Upper lobe of left lung (tissue), 6 donors: ENCODE measurements around the gene STIP1. TPM values are rescaled to one million over a fixed set of nuclear protein-coding genes. Genes with fewer than 3 reads are reported as not detected.
A peak's percentile ranks its signal among the peaks of the same experiment; 100 is the strongest.

Experiments
- ATAC-seq, 2 donors: fragments of 200-7000 bp; cut with Tn5 transposase; one replicate each; pipeline ENCODE4 v1.9.1; 2022; ENCODE audit warnings: mild to moderate bottlenecking in 2 of 2, moderate library complexity in 2 of 2; ENCODE audit not compliant: low FRiP score in 2 of 2
- DNase-seq, 2 donors: peaks; one replicate each; pipeline ENCODE4 v3.0.0-alpha.2; 2019 to 2020
- H3K27ac ChIP-seq, 4 donors: fragments of 200-600 bp; sonication (generic); one replicate each; pipeline ENCODE4 v1.5.1; 2016 to 2019
- H3K27me3 ChIP-seq, 4 donors: fragments of 200-600 bp; sonication (generic); one replicate each; pipeline ENCODE4 v1.5.1; 2017 to 2019
- H3K36me3 ChIP-seq, 4 donors: fragments of 200-600 bp; sonication (generic); one replicate each; pipeline ENCODE4 v1.5.1; 2016 to 2019
- H3K4me1 ChIP-seq, 4 donors: fragments of 200-600 bp; sonication (generic); one replicate each; pipeline ENCODE4 v1.5.1; 2018 to 2019
- H3K4me3 ChIP-seq, 4 donors: fragments of 200-600 bp; sonication (generic); one replicate each; pipeline ENCODE4 v1.5.1; 2017 to 2019; ENCODE audit warnings: mild to moderate bottlenecking in 2 of 4, moderate library complexity in 1 of 4
- H3K9me3 ChIP-seq, 4 donors: fragments of 200-600 bp; sonication (generic); one replicate each; pipeline ENCODE4 v1.5.1; 2018 to 2019
- EP300 ChIP-seq, 4 donors: sonication (generic); formaldehyde crosslinking; IDR thresholded peaks; one replicate each; pipeline ENCODE4 v1.5.1; 2017; ENCODE audit warnings: antibody characterized with exemption in 4 of 4, control low read depth in 2 of 4
- POLR2A ChIP-seq, 4 donors: fragments of 450-650 bp; IDR thresholded peaks; one replicate each; pipeline ENCODE4 v1.5.1; 2016 to 2017; ENCODE audit warnings: antibody characterized with exemption in 4 of 4, mild to moderate bottlenecking in 2 of 4
- POLR2AphosphoS5 ChIP-seq, 2 donors: sonication (generic); formaldehyde crosslinking; IDR thresholded peaks; one replicate each; pipeline ENCODE4 v1.5.1; 2017; ENCODE audit warnings: antibody characterized with exemption in 2 of 2
- WGBS, 2 donors: methylation state at CpG; one replicate each; pipeline ENCODE4 v1.1.5; 2017 to 2018; 5-methylcytosine and 5-hydroxymethylcytosine counted together
- total RNA-seq, 6 donors: library from RNA; depleted of rRNA in 4 of 6; stranded (reverse); fragments of >200 nt in 4 of 6; gene quantifications; one replicate each; pipeline versions ENCODE4 v1.1.0 to v1.2.1, GENCODE V29; 2016 to 2021
- TF ChIP-seq, protein P1 (sequence below), 6 experiments: fragments of 450-650 bp in 4 of 6; fragments of 200-600 bp in 2 of 6; sonication (generic) in 2 of 6; IDR thresholded peaks; one replicate each; pipeline ENCODE4 v1.5.1; 2016 to 2019; ENCODE audit warnings: antibody characterized with exemption in 6 of 6
- donor health status: DM: no; HTN: no; CAD: no; lungs with moderate emphysema.
- donor health status: DM: no; HTN: yes; CAD: no; lungs with severe emphysema.

The STIP1 gene
- total RNA-seq, 6 donors from 2014 or later, result 37.8 to 132 (median 82.6) TPM

DNA sequence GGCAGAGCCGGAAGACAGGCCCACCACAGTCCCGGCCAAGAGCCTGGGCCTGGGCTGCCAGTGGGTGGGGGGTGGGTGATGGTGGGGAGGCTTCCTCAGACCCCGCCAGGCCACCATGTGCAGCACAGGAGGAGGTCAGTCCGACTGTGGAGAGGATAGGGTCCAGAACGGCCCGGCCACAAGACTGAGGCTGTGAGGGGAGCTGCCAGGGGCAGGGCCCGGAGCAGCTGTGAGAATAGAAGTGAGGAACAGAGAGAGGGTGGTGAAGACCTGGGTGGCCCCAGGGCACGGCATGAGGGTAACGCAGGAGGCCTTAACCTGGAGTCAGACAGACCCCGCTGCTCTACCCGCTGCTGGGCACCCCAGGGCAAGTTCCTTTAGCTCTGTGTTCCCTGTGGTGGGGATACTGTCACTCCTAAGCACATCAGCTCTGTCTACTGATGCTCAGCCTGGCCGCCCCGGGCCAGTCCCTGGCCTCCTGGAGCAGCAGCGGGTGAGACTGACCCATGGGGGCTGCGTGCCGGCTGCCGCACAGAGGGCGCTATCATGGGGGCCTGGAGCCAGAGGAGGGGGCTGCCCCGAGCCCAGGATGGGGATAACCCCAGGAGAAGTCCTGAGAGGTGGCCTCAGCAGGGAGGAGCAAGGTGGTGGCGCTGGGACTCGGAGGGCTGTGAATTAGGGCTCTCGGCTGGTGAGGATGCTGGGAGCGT lies 22.3 kb downstream of the STIP1 start:
- DNase-seq, result peak in 1 of 2 donors; percentile 82
- TF ChIP-seq EP300 (IDR thresholded peaks at IDR 0.05), result no peak
- Histone ChIP-seq H3K27ac (peak overlapping the region; percentile 86 to 94 (median 90)), H3K36me3 (peaks cover 4 to 38% (median 29%) of the 10 kb centered on the region in 4 donors), H3K4me1 (peaks cover 24 to 47% (median 36%) of the 10 kb centered on the region in 4 donors), H3K27me3 (no peaks in the 10 kb centered on the region), H3K4me3 (peak overlapping the region in 3 of 4 donors; percentile 47 to 62 (median 54)), H3K9me3 (no peaks in the 10 kb centered on the region)
- WGBS, 2 donors, result 74 to 80% methylated on average over 4 to 23 of the region's 23 CpGs
- ATAC-seq, result no peak

DNA sequence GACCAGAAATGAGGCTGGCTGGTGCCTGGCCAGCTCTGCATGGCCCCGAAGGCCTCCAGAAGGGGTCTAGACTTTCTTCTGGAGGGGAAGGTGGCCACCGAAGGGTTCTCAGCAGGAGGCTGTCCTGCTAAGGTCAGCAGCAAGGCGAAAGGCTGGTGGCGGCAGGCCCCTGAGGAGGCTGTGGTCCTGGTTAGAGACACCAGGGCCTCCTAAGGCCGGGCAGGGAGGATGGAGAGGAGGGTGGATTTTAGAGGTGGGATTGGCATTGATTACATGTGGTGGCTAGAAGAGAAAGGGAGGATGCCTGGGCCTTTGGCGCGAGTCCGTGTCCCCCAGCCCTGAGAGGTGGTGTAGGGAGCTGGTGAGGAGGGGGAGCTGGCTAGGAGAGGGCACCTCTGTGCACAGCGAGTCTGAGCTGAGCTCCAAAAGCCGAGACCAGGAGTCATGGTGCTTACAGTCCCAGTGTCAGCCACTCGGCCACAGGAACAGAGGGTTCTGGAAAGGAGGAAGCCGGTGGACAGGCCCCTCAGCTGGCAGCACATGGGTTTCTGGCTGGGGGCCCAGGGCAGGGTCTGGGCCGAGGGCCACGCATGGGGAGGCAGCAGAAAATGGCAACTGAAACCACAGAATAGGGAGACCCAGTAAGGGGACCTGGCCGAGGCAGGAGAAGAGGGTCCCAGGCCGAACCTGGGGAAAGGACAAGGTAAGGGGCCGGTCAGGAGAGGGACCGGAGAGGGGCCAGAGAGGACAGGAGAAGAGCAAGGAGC lies 23.0 kb downstream of the STIP1 start:
- Histone ChIP-seq H3K27me3 (no peaks in the 10 kb centered on the region), H3K4me3 (peak overlapping the region in 1 of 4 donors; percentile 62), H3K36me3 (peaks cover 0 to 31% (median 22%) of the 10 kb centered on the region in 4 donors), H3K4me1 (peaks cover 24 to 46% (median 36%) of the 10 kb centered on the region in 4 donors), H3K9me3 (no peaks in the 10 kb centered on the region), H3K27ac (peak overlapping the region; percentile 86 to 94 (median 90))
- WGBS, 2 donors, result 84 to 86% methylated on average over 16 to 18 of the region's 18 CpGs
- ATAC-seq, result no peak
- DNase-seq, result peak in 1 of 2 donors; percentile 59
- TF ChIP-seq POLR2A (IDR thresholded peaks at IDR 0.05), result no peak
- TF ChIP-seq POLR2AphosphoS5 (IDR thresholded peaks at IDR 0.05), result no peak
- TF ChIP-seq, protein P1, sequence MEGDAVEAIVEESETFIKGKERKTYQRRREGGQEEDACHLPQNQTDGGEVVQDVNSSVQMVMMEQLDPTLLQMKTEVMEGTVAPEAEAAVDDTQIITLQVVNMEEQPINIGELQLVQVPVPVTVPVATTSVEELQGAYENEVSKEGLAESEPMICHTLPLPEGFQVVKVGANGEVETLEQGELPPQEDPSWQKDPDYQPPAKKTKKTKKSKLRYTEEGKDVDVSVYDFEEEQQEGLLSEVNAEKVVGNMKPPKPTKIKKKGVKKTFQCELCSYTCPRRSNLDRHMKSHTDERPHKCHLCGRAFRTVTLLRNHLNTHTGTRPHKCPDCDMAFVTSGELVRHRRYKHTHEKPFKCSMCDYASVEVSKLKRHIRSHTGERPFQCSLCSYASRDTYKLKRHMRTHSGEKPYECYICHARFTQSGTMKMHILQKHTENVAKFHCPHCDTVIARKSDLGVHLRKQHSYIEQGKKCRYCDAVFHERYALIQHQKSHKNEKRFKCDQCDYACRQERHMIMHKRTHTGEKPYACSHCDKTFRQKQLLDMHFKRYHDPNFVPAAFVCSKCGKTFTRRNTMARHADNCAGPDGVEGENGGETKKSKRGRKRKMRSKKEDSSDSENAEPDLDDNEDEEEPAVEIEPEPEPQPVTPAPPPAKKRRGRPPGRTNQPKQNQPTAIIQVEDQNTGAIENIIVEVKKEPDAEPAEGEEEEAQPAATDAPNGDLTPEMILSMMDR (IDR thresholded peaks at IDR 0.05), result no peak
- TF ChIP-seq EP300 (IDR thresholded peaks at IDR 0.05), result no peak

DNA sequence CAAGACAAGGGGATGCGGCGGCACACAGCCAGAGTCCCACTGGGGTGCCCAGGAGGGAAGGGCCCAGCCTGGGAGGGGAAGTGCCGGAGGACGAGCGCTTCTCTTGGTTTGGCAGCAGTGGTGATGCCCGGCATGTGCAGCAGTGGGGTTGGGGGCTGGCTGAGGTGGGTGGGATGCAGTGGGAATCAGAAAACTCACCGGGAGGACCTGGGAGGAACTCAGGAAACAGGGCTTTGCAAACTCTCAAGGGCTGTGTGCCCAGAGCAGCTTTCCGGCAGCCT lies 23.5 kb downstream of the STIP1 start:
- H3K27ac ChIP-seq, result peak overlapping the region in 1 of 4 donors; percentile 86
- H3K27me3 ChIP-seq, result no peaks in the 10 kb centered on the region
- no peak overlapping the region for H3K4me3 ChIP-seq
- DNase-seq, result no peak
- no peak for TF ChIP-seq POLR2A (IDR thresholded peaks at IDR 0.05)
- TF ChIP-seq, protein P1 (IDR thresholded peaks at IDR 0.05), result no peak
- 88 to 91% methylated on average over 7 to 8 of the region's 8 CpGs for whole genome bisulfite sequencing, 2 donors
- peaks cover 0 to 27% (median 18%) of the 10 kb centered on the region in 4 donors for H3K36me3 ChIP-seq
- no peaks in the 10 kb centered on the region for H3K9me3 ChIP-seq
- no peak for ATAC-seq
- H3K4me1 ChIP-seq, result peaks cover 20 to 41% (median 32%) of the 10 kb centered on the region in 4 donors

DNA sequence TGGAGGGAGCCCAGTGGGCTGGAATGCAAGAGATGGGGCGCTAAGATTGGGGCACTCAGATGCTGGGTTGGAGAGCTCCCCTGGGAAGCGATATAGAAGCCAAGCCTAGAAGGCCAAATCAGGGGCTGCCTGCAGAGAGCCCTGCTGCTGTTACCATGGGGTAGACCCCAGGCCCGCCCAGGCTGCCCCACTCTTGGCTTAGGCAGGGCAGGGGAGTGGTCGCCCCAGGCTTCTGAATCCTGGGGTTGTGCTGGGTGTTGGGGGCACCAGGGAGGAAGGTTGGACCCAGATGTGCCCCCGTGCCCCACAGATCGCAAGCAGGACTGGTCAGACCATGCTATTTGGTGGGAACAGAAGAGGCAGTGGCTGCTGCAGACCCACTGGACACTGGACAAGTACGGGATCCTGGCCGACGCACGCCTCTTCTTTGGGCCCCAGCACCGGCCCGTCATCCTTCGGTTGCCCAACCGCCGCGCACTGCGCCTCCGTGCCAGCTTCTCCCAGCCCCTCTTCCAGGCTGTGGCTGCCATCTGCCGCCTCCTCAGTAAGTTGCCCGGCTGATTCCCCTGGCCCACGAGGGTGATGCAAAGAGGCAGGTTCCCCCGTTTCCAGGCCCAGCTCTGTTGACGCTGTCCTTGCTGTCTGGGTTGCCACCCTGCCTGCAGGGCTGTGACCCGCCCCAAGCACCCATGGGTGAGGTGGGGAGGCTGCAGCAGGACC lies 24.5 kb downstream of the STIP1 start:
- H3K27ac ChIP-seq, result no peak overlapping the region
- H3K4me3 ChIP-seq, result no peak overlapping the region
- DNase-seq, result peak in 1 of 2 donors; percentile 71
- no peaks in the 10 kb centered on the region for H3K27me3 ChIP-seq
- 91 to 94% methylated on average over 19 to 24 of the region's 24 CpGs for WGBS, 2 donors
- H3K4me1 ChIP-seq, result peaks cover 14 to 31% (median 24%) of the 10 kb centered on the region in 4 donors
- H3K9me3 ChIP-seq, result no peaks in the 10 kb centered on the region
- TF ChIP-seq, protein P1 (IDR thresholded peaks at IDR 0.05), result no peak
- TF ChIP-seq EP300 (IDR thresholded peaks at IDR 0.05), result no peak
- TF ChIP-seq POLR2A (IDR thresholded peaks at IDR 0.05), result no peak
- no peak for TF ChIP-seq POLR2AphosphoS5 (IDR thresholded peaks at IDR 0.05)
- H3K36me3 ChIP-seq, result peaks cover 0 to 29% (median 18%) of the 10 kb centered on the region in 4 donors
- no peak for ATAC-seq
